GM21447 (cell line): ENCODE measurements around the gene EFNA2.
"Not testable (repeated sequence)": the region's sequence is repeated elsewhere in the genome, so short reads cannot be mapped to it uniquely, and the experiment has no call there.

Source experiments
- ATAC-seq: cut with Tn5 transposase; IDR thresholded peaks from one replicate; pipeline ENCODE4 v1.9.1; 2021; ENCODE audit not compliant: unreplicated experiment

Gene EFNA2

GRCh38 chr19:1295169-1296012 is 9.7 kb downstream of the EFNA2 start:
- ATAC-seq: no peak

- no peak for ATAC-seq
Measured at GRCh38 chr19:1296078-1296477, 10.4 kb downstream of the EFNA2 start.

- no peak for ATAC-seq
Measured at GRCh38 chr19:1296575-1297271, 11.1 kb downstream of the EFNA2 start.

- no peak for ATAC-seq
Measured at GRCh38 chr19:1298235-1298634, 12.6 kb downstream of the EFNA2 start.

- no peak for ATAC-seq
Measured at GRCh38 chr19:1299801-1300200, 14.1 kb downstream of the EFNA2 start.

GRCh38 chr19:1300744-1301490 is 15.2 kb downstream of the EFNA2 start:
- ATAC-seq: no peak

GRCh38 chr19:1302533-1303239 is 17.0 kb downstream of the EFNA2 start:
- no peak for ATAC-seq

GRCh38 chr19:1304197-1304924 is 18.7 kb downstream of the EFNA2 start:
- ATAC-seq: no peak

GRCh38 chr19:1305354-1305753 is 19.7 kb downstream of the EFNA2 start:
- not testable (repeated sequence) for ATAC-seq

GRCh38 chr19:1307320-1307719 is 21.6 kb downstream of the EFNA2 start:
- ATAC-seq: no peak

GRCh38 chr19:1307755-1308303 is 22.2 kb downstream of the EFNA2 start:
- no peak for ATAC-seq

- ATAC-seq: no peak
Measured at GRCh38 chr19:1308718-1309117, 23.0 kb downstream of the EFNA2 start.

- ATAC-seq: no peak
Measured at GRCh38 chr19:1309977-1310852, 24.5 kb downstream of the EFNA2 start.

- no peak for ATAC-seq
Measured at GRCh38 chr19:1310853-1311180, 25.1 kb downstream of the EFNA2 start.

GRCh38 chr19:1311543-1312091 is 25.9 kb downstream of the EFNA2 start:
- ATAC-seq: no peak

- ATAC-seq: no peak
Measured at GRCh38 chr19:1312767-1313694, 27.4 kb downstream of the EFNA2 start.

- ATAC-seq: no peak
Measured at GRCh38 chr19:1313695-1314613, 28.3 kb downstream of the EFNA2 start.
